ENCODE results near the gene ZNF407. TPM values are rescaled to one million over a fixed set of nuclear protein-coding genes. Genes with fewer than 3 reads are reported as not detected.

ZNF407 gene
- total RNA-seq, 1 experiment from 2014 or later, result 18.1 TPM

- Histone ChIP-seq H3K79me2 (ENCODE audit: low read length) (no peaks in the 10 kb centered on the region), H3K36me3 (ENCODE audit: insufficient read depth, low read length) (no peaks in the 10 kb centered on the region), H3K27ac (ENCODE audit: low read length) (no peak overlapping the region), H2AFZ (ENCODE audit: low read length) (no peak overlapping the region), H4K20me1 (ENCODE audit: insufficient read depth, low read depth, low read length) (no peaks in the 10 kb centered on the region), H3K4me3 (ENCODE audit: low read length) (no peak overlapping the region), H3K9me3 (ENCODE audit: low read length) (no peaks in the 10 kb centered on the region), H3K27me3 (ENCODE audit: low read length) (no peaks in the 10 kb centered on the region), H3K4me2 (ENCODE audit: low read depth, low read length, poor library complexity, severe bottlenecking) (no peak overlapping the region), H3K9me2 (replicated peaks; ENCODE audit: insufficient read depth, low read length) (no peaks in the 10 kb centered on the region), H3K4me1 (ENCODE audit: low read length) (no peaks in the 10 kb centered on the region), H3K9ac (ENCODE audit: low read length) (no peak overlapping the region)
- DNase-seq, result no peak
These were observed 328.4 kb downstream of the ZNF407 start for GRCh38 chr18:74926051-74926450.

DNA sequence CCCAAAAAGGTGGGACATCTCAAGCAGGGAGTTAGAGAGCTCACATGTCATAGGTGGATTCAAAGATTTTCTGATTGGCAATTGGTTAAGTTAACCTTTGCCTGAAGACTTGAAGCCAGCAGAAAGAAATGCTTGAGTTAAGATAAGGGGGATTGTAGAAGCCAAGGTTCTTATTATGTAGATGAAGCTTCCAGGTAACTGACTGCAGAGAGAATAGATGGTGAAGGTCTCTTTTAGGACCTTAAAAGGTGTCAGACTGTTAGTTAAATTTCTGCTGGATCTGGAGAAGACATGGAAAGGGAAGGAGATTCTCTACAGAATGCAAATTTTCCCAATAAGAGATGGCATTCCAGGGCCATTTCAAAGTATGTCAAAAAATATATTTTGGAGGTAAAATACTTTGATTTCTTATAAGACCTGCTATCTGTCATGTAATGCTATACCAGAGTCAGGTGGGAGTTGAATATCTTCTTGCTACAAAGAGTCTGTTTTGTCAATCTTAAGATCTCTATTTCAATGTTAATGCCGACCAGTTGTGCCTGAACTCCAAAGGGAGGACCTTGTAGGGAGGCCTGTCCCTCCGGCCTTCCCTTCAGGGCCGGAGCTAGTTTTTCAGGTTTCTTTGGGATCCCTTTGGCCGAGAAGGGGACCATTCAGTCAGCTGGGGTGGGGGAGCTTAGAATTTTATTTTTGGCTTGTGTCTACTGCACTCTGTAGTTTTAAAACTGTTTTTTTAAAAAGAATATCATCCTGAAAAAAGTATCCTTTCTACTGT is 330.7 kb downstream of the ZNF407 start:
- no peak for DNase-seq
- H3K4me3 ChIP-seq (ENCODE audit: low read length), result no peak overlapping the region

DNA sequence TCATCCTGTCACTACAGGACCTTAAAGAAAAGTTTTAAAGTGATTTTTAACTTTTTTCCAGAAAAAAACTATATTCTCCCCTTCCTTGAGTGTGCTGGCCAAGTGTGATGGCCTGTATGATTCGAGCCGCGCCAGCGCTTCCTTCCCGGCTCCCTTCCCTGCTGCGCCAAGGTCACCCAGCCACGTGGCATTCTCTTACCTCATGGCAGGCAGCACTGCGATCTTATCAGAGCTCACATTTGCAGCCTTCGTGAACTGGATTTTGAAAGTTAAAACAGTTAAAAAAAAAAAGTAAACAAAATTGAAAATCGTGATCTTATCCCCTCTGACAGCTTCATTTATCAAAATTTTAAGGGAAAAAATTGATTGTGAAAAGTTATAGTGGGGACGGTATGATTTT is 331.4 kb downstream of the ZNF407 start:
- DNase-seq, result no peak
- Histone ChIP-seq H3K4me2 (ENCODE audit: low read depth, low read length, poor library complexity, severe bottlenecking) (no peak overlapping the region), H2AFZ (ENCODE audit: low read length) (no peak overlapping the region), H3K4me1 (ENCODE audit: low read length) (no peaks in the 10 kb centered on the region), H3K27me3 (ENCODE audit: low read length) (no peaks in the 10 kb centered on the region), H3K27ac (ENCODE audit: low read length) (no peak overlapping the region), H3K36me3 (ENCODE audit: insufficient read depth, low read length) (no peaks in the 10 kb centered on the region), H4K20me1 (ENCODE audit: insufficient read depth, low read depth, low read length) (no peaks in the 10 kb centered on the region), H3K79me2 (ENCODE audit: low read length) (no peaks in the 10 kb centered on the region), H3K9me3 (ENCODE audit: low read length) (no peaks in the 10 kb centered on the region), H3K4me3 (ENCODE audit: low read length) (no peak overlapping the region), H3K9me2 (replicated peaks; ENCODE audit: insufficient read depth, low read length) (no peaks in the 10 kb centered on the region), H3K9ac (ENCODE audit: low read length) (no peak overlapping the region)

More for the DNA sequence above, 330.7 kb downstream of the ZNF407 start:
- H3K9me3 ChIP-seq (ENCODE audit: low read length), result no peaks in the 10 kb centered on the region
- no peak overlapping the region for H3K9ac ChIP-seq (ENCODE audit: low read length)
- H3K79me2 ChIP-seq (ENCODE audit: low read length), result no peaks in the 10 kb centered on the region
- no peaks in the 10 kb centered on the region for H3K27me3 ChIP-seq (ENCODE audit: low read length)
- no peaks in the 10 kb centered on the region for H3K36me3 ChIP-seq (ENCODE audit: insufficient read depth, low read length)
- H3K4me2 ChIP-seq (ENCODE audit: low read depth, low read length, poor library complexity, severe bottlenecking), result no peak overlapping the region
- no peaks in the 10 kb centered on the region for H4K20me1 ChIP-seq (ENCODE audit: insufficient read depth, low read depth, low read length)
- no peaks in the 10 kb centered on the region for H3K4me1 ChIP-seq (ENCODE audit: low read length)
- H3K9me2 ChIP-seq (replicated peaks; ENCODE audit: insufficient read depth, low read length), result no peaks in the 10 kb centered on the region
- H3K27ac ChIP-seq (ENCODE audit: low read length), result no peak overlapping the region
- H2AFZ ChIP-seq (ENCODE audit: low read length), result no peak overlapping the region

- Histone ChIP-seq H2AFZ (ENCODE audit: low read length) (no peak overlapping the region), H3K36me3 (ENCODE audit: insufficient read depth, low read length) (no peaks in the 10 kb centered on the region), H3K9ac (ENCODE audit: low read length) (no peak overlapping the region), H3K27me3 (ENCODE audit: low read length) (no peaks in the 10 kb centered on the region), H3K27ac (ENCODE audit: low read length) (no peak overlapping the region), H3K79me2 (ENCODE audit: low read length) (no peaks in the 10 kb centered on the region), H3K9me3 (ENCODE audit: low read length) (no peaks in the 10 kb centered on the region), H3K4me2 (ENCODE audit: low read depth, low read length, poor library complexity, severe bottlenecking) (no peak overlapping the region), H4K20me1 (ENCODE audit: insufficient read depth, low read depth, low read length) (no peaks in the 10 kb centered on the region), H3K4me1 (ENCODE audit: low read length) (no peaks in the 10 kb centered on the region), H3K4me3 (ENCODE audit: low read length) (no peak overlapping the region), H3K9me2 (replicated peaks; ENCODE audit: insufficient read depth, low read length) (no peaks in the 10 kb centered on the region)
- DNase-seq, result no peak
These were observed 332.9 kb downstream of the ZNF407 start for GRCh38 chr18:74930616-74931015.

- Histone ChIP-seq H3K4me2 (ENCODE audit: low read depth, low read length, poor library complexity, severe bottlenecking) (no peak overlapping the region), H3K79me2 (ENCODE audit: low read length) (no peaks in the 10 kb centered on the region), H4K20me1 (ENCODE audit: insufficient read depth, low read depth, low read length) (no peaks in the 10 kb centered on the region), H3K27me3 (ENCODE audit: low read length) (no peaks in the 10 kb centered on the region), H3K36me3 (ENCODE audit: insufficient read depth, low read length) (no peaks in the 10 kb centered on the region), H3K4me3 (ENCODE audit: low read length) (no peak overlapping the region), H3K9me3 (ENCODE audit: low read length) (no peaks in the 10 kb centered on the region), H2AFZ (ENCODE audit: low read length) (no peak overlapping the region), H3K9ac (ENCODE audit: low read length) (no peak overlapping the region), H3K27ac (ENCODE audit: low read length) (no peak overlapping the region), H3K9me2 (replicated peaks; ENCODE audit: insufficient read depth, low read length) (no peaks in the 10 kb centered on the region), H3K4me1 (ENCODE audit: low read length) (no peaks in the 10 kb centered on the region)
- no peak for DNase-seq
These were observed 336.3 kb downstream of the ZNF407 start for GRCh38 chr18:74933930-74934329.

DNA sequence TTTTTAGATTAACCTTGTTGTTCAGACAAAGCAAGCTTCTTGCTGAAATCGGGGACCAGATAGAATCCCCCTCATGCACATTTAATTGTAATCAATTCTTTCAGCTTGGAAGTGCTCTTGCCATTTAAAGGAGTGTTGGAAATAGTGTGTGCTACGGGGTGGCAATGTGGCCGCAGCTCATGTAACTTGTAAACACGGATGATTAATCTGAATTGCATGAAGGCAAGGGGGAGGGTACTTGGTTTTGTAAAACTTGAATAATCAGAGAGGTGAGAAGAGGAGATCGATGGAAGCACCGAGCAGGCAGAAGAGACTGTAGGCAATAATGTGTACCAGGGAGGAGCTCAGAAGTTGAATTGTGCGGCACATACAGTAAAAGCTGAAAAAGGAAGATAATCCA is 337.8 kb downstream of the ZNF407 start:
- H3K4me3 ChIP-seq (ENCODE audit: low read length), result no peak overlapping the region
- H3K9ac ChIP-seq (ENCODE audit: low read length), result no peak overlapping the region
- H3K36me3 ChIP-seq (ENCODE audit: insufficient read depth, low read length), result no peaks in the 10 kb centered on the region
- H3K4me2 ChIP-seq (ENCODE audit: low read depth, low read length, poor library complexity, severe bottlenecking), result no peak overlapping the region
- no peak overlapping the region for H3K27ac ChIP-seq (ENCODE audit: low read length)
- H2AFZ ChIP-seq (ENCODE audit: low read length), result no peak overlapping the region
- H3K9me2 ChIP-seq (replicated peaks; ENCODE audit: insufficient read depth, low read length), result no peaks in the 10 kb centered on the region
- no peaks in the 10 kb centered on the region for H4K20me1 ChIP-seq (ENCODE audit: insufficient read depth, low read depth, low read length)
- no peaks in the 10 kb centered on the region for H3K9me3 ChIP-seq (ENCODE audit: low read length)
- no peaks in the 10 kb centered on the region for H3K4me1 ChIP-seq (ENCODE audit: low read length)
- DNase-seq, result no peak
- no peaks in the 10 kb centered on the region for H3K27me3 ChIP-seq (ENCODE audit: low read length)
- no peaks in the 10 kb centered on the region for H3K79me2 ChIP-seq (ENCODE audit: low read length)

DNA sequence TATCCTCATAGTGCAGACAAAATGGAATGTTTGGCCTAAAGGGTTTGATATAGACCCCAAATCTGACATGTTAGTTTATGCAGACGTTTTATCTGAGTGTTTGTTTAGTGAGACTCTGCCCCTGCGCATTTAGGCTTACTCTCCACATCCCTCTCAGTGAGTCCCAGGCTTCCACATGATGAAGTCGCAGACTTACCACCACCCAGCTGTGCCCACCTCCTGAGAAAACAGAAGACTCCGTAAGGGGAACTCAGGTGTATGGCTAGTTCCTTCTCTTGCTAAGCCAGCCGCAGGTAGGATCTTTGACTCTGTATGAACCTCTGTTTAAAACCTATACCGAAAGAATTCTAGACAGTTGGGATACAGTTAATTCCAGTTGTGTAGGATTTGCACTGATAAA is 338.7 kb downstream of the ZNF407 start:
- Histone ChIP-seq H3K4me3 (ENCODE audit: low read length) (no peak overlapping the region), H3K4me1 (ENCODE audit: low read length) (no peaks in the 10 kb centered on the region), H4K20me1 (ENCODE audit: insufficient read depth, low read depth, low read length) (no peaks in the 10 kb centered on the region), H3K27ac (ENCODE audit: low read length) (no peak overlapping the region), H3K27me3 (ENCODE audit: low read length) (no peaks in the 10 kb centered on the region), H3K9me3 (ENCODE audit: low read length) (no peaks in the 10 kb centered on the region), H3K79me2 (ENCODE audit: low read length) (no peaks in the 10 kb centered on the region), H3K4me2 (ENCODE audit: low read depth, low read length, poor library complexity, severe bottlenecking) (no peak overlapping the region), H2AFZ (ENCODE audit: low read length) (no peak overlapping the region), H3K36me3 (ENCODE audit: insufficient read depth, low read length) (no peaks in the 10 kb centered on the region), H3K9me2 (replicated peaks; ENCODE audit: insufficient read depth, low read length) (no peaks in the 10 kb centered on the region), H3K9ac (ENCODE audit: low read length) (no peak overlapping the region)
- no peak for DNase-seq

DNA sequence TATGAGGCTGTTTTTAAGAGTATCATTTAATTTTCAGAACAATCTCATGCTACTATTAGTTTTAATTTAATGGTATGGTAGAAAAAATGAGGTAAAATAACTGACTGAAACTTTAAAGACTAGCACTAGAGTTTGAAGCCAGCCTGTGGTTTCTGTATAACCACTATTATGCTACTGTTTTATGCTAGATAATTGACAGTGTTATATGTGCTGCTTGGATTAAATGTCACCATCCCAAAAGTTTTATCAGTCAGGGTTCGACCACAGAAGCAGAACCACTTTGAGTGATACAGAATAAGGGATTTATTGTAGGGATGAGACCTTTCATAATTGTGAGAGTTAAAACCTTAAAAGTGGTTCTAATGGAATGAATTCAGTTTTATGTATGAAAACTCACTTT is 339.6 kb downstream of the ZNF407 start:
- no peaks in the 10 kb centered on the region for H3K9me2 ChIP-seq (replicated peaks; ENCODE audit: insufficient read depth, low read length)
- H3K36me3 ChIP-seq (ENCODE audit: insufficient read depth, low read length), result no peaks in the 10 kb centered on the region
- H3K27me3 ChIP-seq (ENCODE audit: low read length), result no peaks in the 10 kb centered on the region
- no peaks in the 10 kb centered on the region for H3K9me3 ChIP-seq (ENCODE audit: low read length)
- H3K4me1 ChIP-seq (ENCODE audit: low read length), result no peaks in the 10 kb centered on the region
- no peak overlapping the region for H3K9ac ChIP-seq (ENCODE audit: low read length)
- H2AFZ ChIP-seq (ENCODE audit: low read length), result no peak overlapping the region
- H3K27ac ChIP-seq (ENCODE audit: low read length), result no peak overlapping the region
- no peaks in the 10 kb centered on the region for H4K20me1 ChIP-seq (ENCODE audit: insufficient read depth, low read depth, low read length)
- H3K4me3 ChIP-seq (ENCODE audit: low read length), result no peak overlapping the region
- H3K79me2 ChIP-seq (ENCODE audit: low read length), result no peaks in the 10 kb centered on the region
- no peak for DNase-seq
- no peak overlapping the region for H3K4me2 ChIP-seq (ENCODE audit: low read depth, low read length, poor library complexity, severe bottlenecking)

Data from Karpas-422 (cell line).